AG09319 (cell line): ENCODE measurements around the gene MAP2K5.

Source experiments
- DNase-seq: peaks from one replicate; pipeline ENCODE4 v3.0.0-alpha.2; 2010; ENCODE audit warnings: low read depth; ENCODE audit errors: extremely low read depth
- CTCF ChIP-seq: IDR thresholded peaks from 2 replicates; pipeline ENCODE4 v1.5.1; 2011; ENCODE audit warnings: low read depth, mild to moderate bottlenecking, inconsistent platforms, low read length, moderate library complexity

The MAP2K5 gene

DNA sequence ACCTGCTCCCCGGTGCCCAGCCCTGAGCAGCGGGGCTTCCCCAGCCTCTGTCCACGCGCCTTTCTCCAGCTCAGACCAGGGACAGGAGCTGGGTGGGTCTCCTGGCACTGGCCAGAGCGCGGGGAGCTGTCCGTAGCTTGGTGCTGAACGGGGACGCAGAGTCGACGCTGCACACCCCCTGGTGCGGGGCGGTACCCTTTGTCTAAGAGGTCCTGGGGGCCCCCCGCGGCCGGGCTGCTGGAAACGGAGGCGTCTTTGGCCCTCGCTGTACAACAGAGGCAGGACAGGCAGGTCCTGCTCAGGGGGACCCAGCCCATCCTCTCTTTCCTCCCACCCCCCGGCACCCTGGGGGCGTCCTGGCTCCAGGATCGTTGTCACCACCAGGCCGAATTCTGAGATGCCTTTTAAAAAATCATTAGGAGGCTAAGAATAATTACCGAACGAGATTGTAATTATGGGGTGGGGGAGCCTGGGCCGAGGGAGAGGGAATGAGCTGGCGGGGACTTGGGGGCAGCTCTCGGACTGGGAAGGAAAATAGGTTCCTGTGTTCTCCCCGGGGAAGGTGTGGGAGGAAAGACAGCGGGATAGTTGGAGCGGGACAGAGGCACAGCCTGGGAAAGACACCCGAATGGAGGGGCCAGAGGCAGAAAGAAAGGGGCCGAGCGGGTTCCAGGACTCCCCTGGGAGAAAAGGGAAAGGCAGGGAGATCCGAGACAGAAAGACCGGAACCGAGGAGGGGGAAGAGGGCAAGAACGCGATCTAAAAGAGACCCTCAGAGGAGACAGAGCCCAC, 278.7 kb downstream of the MAP2K5 start:
- DNase-seq: no peak
- no peak for TF ChIP-seq CTCF

DNA sequence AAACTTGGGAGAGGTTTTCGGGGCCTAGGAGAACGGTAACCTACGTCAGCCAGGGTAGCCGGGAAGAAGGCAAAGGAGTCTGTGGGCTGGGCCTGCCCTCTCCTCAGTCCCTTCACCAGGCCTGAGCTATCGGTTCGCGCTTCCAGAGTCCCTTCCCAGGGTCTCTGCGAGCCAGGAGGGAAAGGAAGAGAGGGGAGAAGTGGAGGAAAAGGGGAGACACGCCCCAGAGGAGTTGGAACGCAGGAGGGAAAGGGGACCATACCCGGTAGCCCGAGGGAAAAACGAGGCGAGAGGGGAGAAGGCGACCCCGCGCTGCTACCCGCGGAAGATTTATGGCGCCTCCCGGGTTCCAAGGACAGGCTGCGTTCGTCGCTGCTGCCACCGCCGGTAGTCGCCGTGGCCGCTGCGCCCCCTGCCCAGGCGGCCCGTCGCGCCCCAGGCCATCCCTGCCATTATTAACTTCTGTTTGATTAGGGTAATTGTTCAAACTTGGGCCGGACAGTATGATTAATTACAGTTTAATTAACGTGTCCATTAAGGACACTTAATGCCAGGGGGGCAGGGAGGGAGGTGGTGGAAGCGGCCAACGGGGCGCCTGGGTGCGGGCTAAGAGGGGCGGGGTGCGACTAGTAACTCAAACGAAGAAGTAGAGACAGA, 279.4 kb downstream of the MAP2K5 start:
- no peak for DNase-seq
- TF ChIP-seq CTCF: no peak

- DNase-seq: no peak
- TF ChIP-seq CTCF: no peak
These were observed 280.2 kb downstream of the MAP2K5 start for GRCh38 chr15:67822537-67823313.

DNA sequence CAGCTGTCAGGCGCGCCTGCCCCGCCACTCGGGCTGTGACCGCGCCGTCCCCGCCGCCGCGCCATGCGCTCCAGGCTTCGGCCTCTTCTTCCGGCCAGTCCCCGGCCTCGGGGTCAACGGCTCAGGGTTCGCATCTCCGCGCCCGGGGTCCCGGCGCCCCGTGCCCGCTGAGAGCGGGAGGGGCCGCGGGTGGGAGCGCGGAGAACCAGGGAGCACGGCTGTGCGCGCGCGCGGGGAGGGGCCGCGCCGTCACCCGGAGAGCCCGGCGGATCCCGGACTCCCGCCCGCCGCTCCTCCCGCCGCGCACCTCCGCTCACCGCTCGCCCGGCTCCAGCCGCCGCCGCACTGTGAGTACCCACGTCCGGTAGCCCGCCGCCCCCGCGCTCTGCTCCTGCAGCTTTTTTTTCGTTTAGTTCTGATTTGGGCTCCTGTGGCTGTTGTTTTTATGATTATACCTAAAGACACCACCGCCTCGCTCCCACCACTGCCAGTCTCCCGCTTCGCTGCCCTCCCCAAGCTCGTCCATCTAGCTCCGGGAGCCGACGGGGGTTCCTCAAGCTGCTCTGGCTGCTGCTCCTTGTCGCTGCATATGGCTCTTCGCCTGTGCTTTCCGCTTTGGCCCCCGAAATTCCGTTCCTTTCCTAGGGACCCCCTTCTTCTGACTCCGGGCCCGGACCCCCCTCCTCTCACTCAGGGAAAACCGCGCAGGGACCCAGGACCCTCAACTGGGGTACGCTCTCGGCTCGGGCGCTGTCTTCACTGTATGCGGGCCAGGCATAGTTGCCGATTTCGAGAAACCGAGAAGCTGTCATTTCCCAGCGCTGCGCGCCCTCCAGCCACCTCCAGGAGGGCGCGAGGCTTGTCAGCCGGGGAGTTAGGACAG, 281.1 kb downstream of the MAP2K5 start:
- no peak for TF ChIP-seq CTCF
- no peak for DNase-seq

- TF ChIP-seq CTCF: no peak
- no peak for DNase-seq
These were observed 281.9 kb downstream of the MAP2K5 start for GRCh38 chr15:67824197-67824968.
